Measurements from ENCODE around the gene SDS. TPM values are rescaled to one million over a fixed set of nuclear protein-coding genes. Genes with fewer than 3 reads are reported as not detected.
A peak's percentile ranks its signal among the peaks of the same experiment; 100 is the strongest.

The SDS gene
- total and polyA plus RNA-seq, 2 experiments from 2014 or later: not detected

- Histone ChIP-seq H3K27ac (no peak overlapping the region), H2AFZ (no peak overlapping the region), H3K9ac (no peak overlapping the region), H3K4me1 (ENCODE audit: insufficient read depth) (no peaks in the 10 kb centered on the region), H4K20me1 (ENCODE audit: insufficient read depth) (no peaks in the 10 kb centered on the region), H3K36me3 (ENCODE audit: low read depth) (no peaks in the 10 kb centered on the region), H3K9me3 (ENCODE audit: low read depth) (no peaks in the 10 kb centered on the region), H3K9me2 (ENCODE audit: insufficient read depth) (no peaks in the 10 kb centered on the region), H3K79me2 (ENCODE audit: insufficient read depth) (no peaks in the 10 kb centered on the region), H3K4me3 (no peak overlapping the region), H3F3A (ENCODE audit: insufficient read depth) (no peaks in the 10 kb centered on the region), H3K4me2 (ENCODE audit: unreplicated experiment) (no peak overlapping the region), H3K27me3 (replicated peaks; ENCODE audit: insufficient read depth) (no peaks in the 10 kb centered on the region)
- TF ChIP-seq EZH2 (IDR thresholded peaks at IDR 0.05; ENCODE audit: insufficient read depth, poor library complexity, severe bottlenecking) (no peak), EZH2phosphoT487 (IDR thresholded peaks at IDR 0.05; ENCODE audit: insufficient read depth, low read depth) (no peak)
- in situ Hi-C loops (cut with MboI): no loop called here
- WGBS, 2 experiments (ENCODE audit: low coverage in 1 of 2, low lambda C conversion rate in 2 of 2, missing lambda C conversion rate in 2 of 2): 79 to 81% methylated on average over 9 to 11 of the region's 11 CpGs
- DNase-seq: no peak
Measured at GRCh38 chr12:113381220-113381619, 22.5 kb downstream of the SDS start.

- no peaks in the 10 kb centered on the region for H3K27me3 ChIP-seq (replicated peaks; ENCODE audit: insufficient read depth)
- no peak overlapping the region for H3K4me3 ChIP-seq
- WGBS, 2 experiments (ENCODE audit: low coverage in 1 of 2, low lambda C conversion rate in 2 of 2, missing lambda C conversion rate in 2 of 2): 85 to 90% methylated on average over 3 of the region's 3 CpGs
Measured at GRCh38 chr12:113378291-113378690, 25.4 kb downstream of the SDS start.

GRCh38 chr12:113374823-113375428 is 28.8 kb downstream of the SDS start:
- no peak overlapping the region for H3K9ac ChIP-seq
- no peak for TF ChIP-seq EZH2phosphoT487 (IDR thresholded peaks at IDR 0.05; ENCODE audit: insufficient read depth, low read depth)
- H4K20me1 ChIP-seq (ENCODE audit: insufficient read depth): no peaks in the 10 kb centered on the region
- WGBS, 2 experiments (ENCODE audit: low coverage in 1 of 2, low lambda C conversion rate in 2 of 2, missing lambda C conversion rate in 2 of 2): 73 to 76% methylated on average over 4 of the region's 4 CpGs
- H2AFZ ChIP-seq: no peak overlapping the region
- in situ Hi-C loops (cut with MboI): no loop called here
- no peaks in the 10 kb centered on the region for H3K4me1 ChIP-seq (ENCODE audit: insufficient read depth)
- DNase-seq: no peak
- no peaks in the 10 kb centered on the region for H3K27me3 ChIP-seq (replicated peaks; ENCODE audit: insufficient read depth)
- H3K4me3 ChIP-seq: no peak overlapping the region
- H3K4me2 ChIP-seq (ENCODE audit: unreplicated experiment): no peak overlapping the region
- no peaks in the 10 kb centered on the region for H3F3A ChIP-seq (ENCODE audit: insufficient read depth)
- no peaks in the 10 kb centered on the region for H3K9me2 ChIP-seq (ENCODE audit: insufficient read depth)
- H3K36me3 ChIP-seq (ENCODE audit: low read depth): no peaks in the 10 kb centered on the region
- no peak overlapping the region for H3K27ac ChIP-seq
- H3K79me2 ChIP-seq (ENCODE audit: insufficient read depth): no peaks in the 10 kb centered on the region
- no peaks in the 10 kb centered on the region for H3K9me3 ChIP-seq (ENCODE audit: low read depth)

More at GRCh38 chr12:113378291-113378690, 25.4 kb downstream of the SDS start:
- Histone ChIP-seq H3K36me3 (ENCODE audit: low read depth) (no peaks in the 10 kb centered on the region), H3K27ac (no peak overlapping the region), H4K20me1 (ENCODE audit: insufficient read depth) (no peaks in the 10 kb centered on the region), H3K9me2 (ENCODE audit: insufficient read depth) (no peaks in the 10 kb centered on the region), H3K4me2 (ENCODE audit: unreplicated experiment) (no peak overlapping the region), H3K9ac (no peak overlapping the region), H3K79me2 (ENCODE audit: insufficient read depth) (no peaks in the 10 kb centered on the region), H2AFZ (no peak overlapping the region), H3K4me1 (ENCODE audit: insufficient read depth) (no peaks in the 10 kb centered on the region), H3K9me3 (ENCODE audit: low read depth) (no peaks in the 10 kb centered on the region), H3F3A (ENCODE audit: insufficient read depth) (no peaks in the 10 kb centered on the region)
- peak; percentile 35 for DNase-seq
- TF ChIP-seq EZH2 (IDR thresholded peaks at IDR 0.05; ENCODE audit: insufficient read depth, poor library complexity, severe bottlenecking) (no peak), EZH2phosphoT487 (IDR thresholded peaks at IDR 0.05; ENCODE audit: insufficient read depth, low read depth) (no peak)
- in situ Hi-C loops (cut with MboI): no loop called here

GRCh38 chr12:113373969-113374368 is 29.7 kb downstream of the SDS start:
- Histone ChIP-seq H3K27me3 (replicated peaks; ENCODE audit: insufficient read depth) (no peaks in the 10 kb centered on the region), H2AFZ (no peak overlapping the region), H3K4me1 (ENCODE audit: insufficient read depth) (no peaks in the 10 kb centered on the region), H4K20me1 (ENCODE audit: insufficient read depth) (no peaks in the 10 kb centered on the region), H3K9me2 (ENCODE audit: insufficient read depth) (no peaks in the 10 kb centered on the region), H3K27ac (no peak overlapping the region), H3K9ac (no peak overlapping the region), H3K36me3 (ENCODE audit: low read depth) (no peaks in the 10 kb centered on the region), H3F3A (ENCODE audit: insufficient read depth) (no peaks in the 10 kb centered on the region), H3K4me3 (no peak overlapping the region), H3K9me3 (ENCODE audit: low read depth) (no peaks in the 10 kb centered on the region), H3K4me2 (ENCODE audit: unreplicated experiment) (no peak overlapping the region), H3K79me2 (ENCODE audit: insufficient read depth) (no peaks in the 10 kb centered on the region)
- WGBS, 2 experiments (ENCODE audit: low coverage in 1 of 2, low lambda C conversion rate in 2 of 2, missing lambda C conversion rate in 2 of 2): 84 to 90% methylated on average over 3 of the region's 3 CpGs
- TF ChIP-seq EZH2 (IDR thresholded peaks at IDR 0.05; ENCODE audit: insufficient read depth, poor library complexity, severe bottlenecking): no peak
- no peak for TF ChIP-seq EZH2phosphoT487 (IDR thresholded peaks at IDR 0.05; ENCODE audit: insufficient read depth, low read depth)
- DNase-seq: no peak
- in situ Hi-C loops (cut with MboI): no loop called here

- H3K27ac ChIP-seq: no peak overlapping the region
- H3K4me1 ChIP-seq (ENCODE audit: insufficient read depth): no peaks in the 10 kb centered on the region
- no peaks in the 10 kb centered on the region for H3K27me3 ChIP-seq (replicated peaks; ENCODE audit: insufficient read depth)
- H3K4me2 ChIP-seq (ENCODE audit: unreplicated experiment): no peak overlapping the region
- no peak for DNase-seq
- no peak overlapping the region for H2AFZ ChIP-seq
- no peaks in the 10 kb centered on the region for H3K9me2 ChIP-seq (ENCODE audit: insufficient read depth)
- H3K79me2 ChIP-seq (ENCODE audit: insufficient read depth): no peaks in the 10 kb centered on the region
- 95% methylated on average over 3 of the region's 3 CpGs; no CpG with 5 or more reads in 1 of the 2 experiments for WGBS, 2 experiments (ENCODE audit: low coverage in 1 of 2, low lambda C conversion rate in 2 of 2, missing lambda C conversion rate in 2 of 2)
- no peaks in the 10 kb centered on the region for H3K9me3 ChIP-seq (ENCODE audit: low read depth)
- no peak overlapping the region for H3K4me3 ChIP-seq
- TF ChIP-seq EZH2 (IDR thresholded peaks at IDR 0.05; ENCODE audit: insufficient read depth, poor library complexity, severe bottlenecking) (no peak), EZH2phosphoT487 (IDR thresholded peaks at IDR 0.05; ENCODE audit: insufficient read depth, low read depth) (no peak)
- in situ Hi-C loops (cut with MboI): no loop called here
- no peaks in the 10 kb centered on the region for H4K20me1 ChIP-seq (ENCODE audit: insufficient read depth)
- H3K36me3 ChIP-seq (ENCODE audit: low read depth): no peaks in the 10 kb centered on the region
- no peaks in the 10 kb centered on the region for H3F3A ChIP-seq (ENCODE audit: insufficient read depth)
- no peak overlapping the region for H3K9ac ChIP-seq
Measured at GRCh38 chr12:113373440-113373839, 30.2 kb downstream of the SDS start.
